DND-41 (cell line): ENCODE results near the gene OLR1.
"Not testable (repeated sequence)": the region's sequence is repeated elsewhere in the genome, so short reads cannot be mapped to it uniquely, and the experiment has no call there.

Experiments used
- ATAC-seq: fragments of 200-7000 bp; cut with Tn5 transposase; 3 replicates; pipeline ENCODE4 v1.9.1; 2021; ENCODE audit warnings: low read depth; ENCODE audit not compliant: insufficient read depth
- DNase-seq: peaks from one replicate; pipeline ENCODE4 v3.0.0-alpha.2; 2020
- H2AFZ ChIP-seq: 2 replicates; pipeline ENCODE4 v1.6.0; 2012; ENCODE audit warnings: low read depth, low read length
- H3K27ac ChIP-seq: 2 replicates; pipeline ENCODE4 v1.5.1; 2012; ENCODE audit warnings: low read length, inconsistent platforms
- H3K27me3 ChIP-seq: fragments of 200-600 bp; sonication (generic); 2 replicates; pipeline ENCODE4 v1.6.0; 2012; ENCODE audit warnings: low read length, mild to moderate bottlenecking, inconsistent platforms; ENCODE audit not compliant: insufficient read depth, poor library complexity
- H3K36me3 ChIP-seq: 2 replicates; pipeline ENCODE4 v1.5.1; 2012; ENCODE audit warnings: low read length, inconsistent platforms; ENCODE audit not compliant: insufficient read depth
- H3K4me1 ChIP-seq: 2 replicates; pipeline ENCODE4 v1.5.1; 2012; ENCODE audit warnings: mild to moderate bottlenecking, low read length; ENCODE audit not compliant: insufficient read depth
- H3K4me2 ChIP-seq: 2 replicates; pipeline ENCODE4 v1.6.0; 2012; ENCODE audit warnings: mild to moderate bottlenecking, moderate library complexity, low read length, inconsistent platforms; ENCODE audit not compliant: insufficient read depth
- H3K4me3 ChIP-seq, 2 experiments: fragments of 200-600 bp in 1 of 2; shearing (Covaris generic) in 1 of 2; 2 replicates each; pipeline ENCODE4 v1.5.1; 2012 to 2016; ENCODE audit warnings: inconsistent platforms in 2 of 2, low read length in 2 of 2, mild to moderate bottlenecking in 2 of 2, low read depth in 1 of 2, moderate library complexity in 1 of 2
- H3K79me2 ChIP-seq: 2 replicates; pipeline ENCODE4 v1.6.0; 2012; ENCODE audit warnings: low read length, inconsistent platforms; ENCODE audit not compliant: insufficient read depth
- H3K9ac ChIP-seq: 2 replicates; pipeline ENCODE4 v1.6.0; 2012; ENCODE audit warnings: low read depth, mild to moderate bottlenecking, inconsistent platforms, low read length, moderate library complexity
- H3K9me3 ChIP-seq: 2 replicates; pipeline ENCODE4 v1.5.1; 2012; ENCODE audit warnings: low read length, moderate library complexity, mild to moderate bottlenecking, inconsistent platforms; ENCODE audit not compliant: insufficient read depth, severe bottlenecking
- H4K20me1 ChIP-seq: 2 replicates; pipeline ENCODE4 v1.6.0; 2012; ENCODE audit warnings: low read length; ENCODE audit not compliant: insufficient read depth
- CTCF ChIP-seq: IDR thresholded peaks from 2 replicates; pipeline ENCODE4 v1.5.1; 2012; ENCODE audit warnings: borderline replicate concordance, low read length, moderate library complexity, mild to moderate bottlenecking; ENCODE audit not compliant: poor library complexity, severe bottlenecking; ENCODE audit errors: extremely low read depth
- EZH2 ChIP-seq: IDR thresholded peaks from 3 replicates; pipeline ENCODE4 v1.6.1; 2012; ENCODE audit warnings: borderline replicate concordance, low read depth, mild to moderate bottlenecking, moderate library complexity, low read length, inconsistent platforms; ENCODE audit not compliant: severe bottlenecking

OLR1 gene

GRCh38 chr12:10171973-10172728 lies at the start of gene OLR1:
Gene OLR1, minus strand, starts transcription at chr12:10172132. Its CDS starts 55 bp downstream, at chr12:10172077.
- no peak for DNase-seq
- Histone ChIP-seq H3K27me3 (peaks cover 35% of the 10 kb centered on the region), H3K9ac (no peak within 1 kb of the TSS), H3K4me1 (no peaks in the 10 kb centered on the region), H3K9me3 (no peaks in the 10 kb centered on the region), H3K36me3 (no peaks in the 10 kb centered on the region), H3K4me3 (no peak within 1 kb of the TSS), H3K27ac (no peak within 1 kb of the TSS), H3K79me2 (no peaks in the 10 kb centered on the region), H4K20me1 (no peaks in the 10 kb centered on the region), H2AFZ (no peak within 1 kb of the TSS), H3K4me2 (no peak within 1 kb of the TSS)
- no peak for TF ChIP-seq CTCF
- no peak for TF ChIP-seq EZH2
- no peak for ATAC-seq

- H3K36me3 ChIP-seq: peaks cover 7% of the 10 kb centered on the region; the same call in 1 of the 2 replicates
- no peak for DNase-seq
- peaks cover 1% of the 10 kb centered on the region for H3K4me1 ChIP-seq
- no peak overlapping the region for H3K4me3 ChIP-seq
- no peak overlapping the region for H2AFZ ChIP-seq
- no peak overlapping the region for H3K27ac ChIP-seq
- H3K4me2 ChIP-seq: no peak overlapping the region
- no peaks in the 10 kb centered on the region for H3K79me2 ChIP-seq
- no peaks in the 10 kb centered on the region for H3K9me3 ChIP-seq
- H3K27me3 ChIP-seq: no peaks in the 10 kb centered on the region
- TF ChIP-seq EZH2 (no peak), CTCF (no peak)
- ATAC-seq: no peak
- H4K20me1 ChIP-seq: no peaks in the 10 kb centered on the region
- H3K9ac ChIP-seq: no peak overlapping the region
Measured at GRCh38 chr12:10220398-10221077, 48.6 kb upstream of the OLR1 start.

- TF ChIP-seq EZH2: no peak
- no peak for TF ChIP-seq CTCF
- Histone ChIP-seq H3K4me3 (no peak overlapping the region), H3K27me3 (peaks cover 6% of the 10 kb centered on the region), H3K9ac (no peak overlapping the region), H3K4me1 (peaks cover 26% of the 10 kb centered on the region), H3K27ac (no peak overlapping the region), H3K4me2 (no peak overlapping the region), H2AFZ (no peak overlapping the region), H3K79me2 (no peaks in the 10 kb centered on the region), H3K9me3 (no peaks in the 10 kb centered on the region), H3K36me3 (peaks cover 7% of the 10 kb centered on the region; the same call in 1 of the 2 replicates), H4K20me1 (no peaks in the 10 kb centered on the region)
- ATAC-seq (no peak), DNase-seq (no peak)
Measured at GRCh38 chr12:10218021-10218420, 46.1 kb upstream of the OLR1 start.

DNA sequence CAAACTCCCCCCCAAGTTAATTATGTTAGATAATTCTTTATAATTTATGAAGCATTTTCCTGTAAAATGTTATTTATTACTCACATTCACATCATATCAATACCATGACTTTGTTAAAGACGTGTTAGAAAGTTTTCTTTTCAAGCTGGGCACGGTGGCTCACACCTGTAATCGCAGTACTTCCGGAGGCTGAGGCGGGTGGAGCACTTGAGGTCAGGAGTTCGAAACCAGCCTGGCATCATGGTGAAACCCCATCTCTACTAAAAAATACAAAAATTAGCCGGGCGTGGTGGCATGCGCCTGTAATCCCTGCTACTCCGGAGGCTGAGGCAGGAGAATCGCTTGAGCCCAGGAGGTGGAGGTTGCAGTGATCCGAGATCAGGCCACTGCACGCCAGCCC lies 44.0 kb upstream of the OLR1 start:
- H4K20me1 ChIP-seq, H2AFZ ChIP-seq, H3K9ac ChIP-seq, ATAC-seq, H3K79me2 ChIP-seq, H3K36me3 ChIP-seq, H3K4me3 ChIP-seq, H3K27ac ChIP-seq, H3K9me3 ChIP-seq, H3K4me2 ChIP-seq, DNase-seq, H3K27me3 ChIP-seq: not testable (repeated sequence)
- peaks cover 38% of the 10 kb centered on the region for H3K4me1 ChIP-seq
